KOPT-K1 (cell line): ENCODE results near the gene KDM8.

Experiments
- H3K27ac ChIP-seq: fragments of 200-600 bp; sonication (generic); 2 replicates; pipeline ENCODE4 v1.5.1; 2016; ENCODE audit warnings: antibody characterized with exemption, mild to moderate bottlenecking, low read depth, low read length; ENCODE audit not compliant: poor library complexity, severe bottlenecking
- H3K36me3 ChIP-seq: fragments of 200-600 bp; sonication (generic); 2 replicates; pipeline ENCODE4 v1.5.1; 2017; ENCODE audit warnings: antibody characterized with exemption, mild to moderate bottlenecking, low read length, moderate library complexity; ENCODE audit not compliant: insufficient read depth
- H3K9me3 ChIP-seq: fragments of 200-600 bp; sonication (generic); 2 replicates; pipeline ENCODE4 v1.5.1; 2017; ENCODE audit warnings: antibody characterized with exemption, low read length, mild to moderate bottlenecking; ENCODE audit not compliant: insufficient read depth, poor library complexity, severe bottlenecking

Gene KDM8

GRCh38 chr16:27237219-27238015 lies 34.1 kb downstream of the KDM8 start:
- Histone ChIP-seq H3K27ac (peak overlapping the region; percentile 98), H3K36me3 (peaks cover 10% of the 10 kb centered on the region; the same call in 1 of the 2 replicates), H3K9me3 (no peaks in the 10 kb centered on the region)

GRCh38 chr16:27238016-27238587 lies 34.8 kb downstream of the KDM8 start:
- H3K27ac ChIP-seq: peak overlapping the region; percentile 98

GRCh38 chr16:27238591-27238990 lies 35.3 kb downstream of the KDM8 start:
- Histone ChIP-seq H3K27ac (peak overlapping the region; percentile 98), H3K36me3 (0 out of 2 replicates have a peak, but pooled peaks cover 4% of the 10 kb centered on the region), H3K9me3 (no peaks in the 10 kb centered on the region)

More at GRCh38 chr16:27238016-27238587, 34.8 kb downstream of the KDM8 start:
- Histone ChIP-seq H3K9me3 (no peaks in the 10 kb centered on the region), H3K36me3 (0 out of 2 replicates have a peak, but pooled peaks cover 7% of the 10 kb centered on the region)

DNA sequence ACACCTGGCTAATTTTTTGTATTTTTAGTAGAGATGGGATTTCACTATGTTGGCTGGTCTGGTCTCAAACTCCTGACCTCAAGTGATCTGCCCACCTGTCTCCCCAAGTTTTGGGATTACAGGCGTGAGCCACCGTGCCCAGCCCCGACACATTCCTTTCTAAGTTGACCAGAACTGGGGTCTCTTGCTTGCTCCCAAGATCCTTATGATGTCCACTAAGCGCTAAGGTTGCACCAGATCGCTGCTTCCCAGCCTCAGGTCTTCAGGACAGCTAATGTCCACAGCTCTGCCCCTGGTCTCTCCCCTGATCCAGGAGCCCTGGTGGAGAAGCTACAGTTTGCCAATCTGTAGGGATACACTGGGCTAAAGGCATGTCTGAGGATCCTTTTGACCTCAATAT lies 35.7 kb downstream of the KDM8 start:
- Histone ChIP-seq H3K36me3 (no peaks in the 10 kb centered on the region), H3K27ac (peak overlapping the region; percentile 98), H3K9me3 (no peaks in the 10 kb centered on the region)

DNA sequence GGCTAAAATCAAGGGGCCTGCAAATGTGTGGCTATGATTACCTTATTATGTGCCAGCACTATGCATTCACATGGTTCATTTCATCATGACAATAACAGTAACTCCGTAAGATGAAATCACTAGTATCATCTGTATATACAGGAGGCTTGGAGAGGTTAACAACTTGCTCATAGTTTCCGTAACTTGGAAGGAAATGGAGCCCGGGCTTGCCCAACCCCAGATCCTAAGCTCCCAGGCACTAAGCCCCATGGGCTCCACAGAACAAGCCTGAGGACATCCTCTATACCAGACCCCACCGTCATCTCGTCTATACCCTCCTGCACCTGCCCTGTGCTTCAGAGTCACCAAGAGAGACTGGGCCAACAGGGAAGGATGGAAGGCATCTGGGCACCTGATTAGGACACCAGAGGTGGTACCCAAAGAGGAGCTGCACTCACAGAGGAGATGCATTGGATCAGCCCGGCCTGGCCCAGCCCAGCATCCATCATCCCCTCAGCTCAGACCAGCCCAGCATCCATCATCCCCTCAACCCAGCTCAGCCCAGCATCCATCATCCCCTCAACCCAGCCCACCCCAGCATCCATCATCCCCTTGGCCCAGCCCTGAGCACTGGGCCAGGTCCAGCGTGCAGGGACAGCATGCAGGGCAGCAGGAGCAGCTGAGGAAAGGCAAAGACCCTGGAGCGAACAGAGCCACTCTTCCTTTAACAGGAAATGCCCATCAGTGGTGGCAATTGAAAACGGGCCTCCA lies 36.8 kb downstream of the KDM8 start:
- H3K9me3 ChIP-seq: no peaks in the 10 kb centered on the region
- peak overlapping the region; percentile 98 for H3K27ac ChIP-seq
- no peaks in the 10 kb centered on the region for H3K36me3 ChIP-seq

- H3K27ac ChIP-seq: no peak overlapping the region
- no peaks in the 10 kb centered on the region for H3K9me3 ChIP-seq
- H3K36me3 ChIP-seq: no peaks in the 10 kb centered on the region
These were observed 37.7 kb downstream of the KDM8 start for GRCh38 chr16:27240948-27241531.

GRCh38 chr16:27241658-27242057 lies 38.3 kb downstream of the KDM8 start:
- Histone ChIP-seq H3K9me3 (no peaks in the 10 kb centered on the region), H3K27ac (no peak overlapping the region), H3K36me3 (no peaks in the 10 kb centered on the region; the same call in 1 of the 2 replicates)

DNA sequence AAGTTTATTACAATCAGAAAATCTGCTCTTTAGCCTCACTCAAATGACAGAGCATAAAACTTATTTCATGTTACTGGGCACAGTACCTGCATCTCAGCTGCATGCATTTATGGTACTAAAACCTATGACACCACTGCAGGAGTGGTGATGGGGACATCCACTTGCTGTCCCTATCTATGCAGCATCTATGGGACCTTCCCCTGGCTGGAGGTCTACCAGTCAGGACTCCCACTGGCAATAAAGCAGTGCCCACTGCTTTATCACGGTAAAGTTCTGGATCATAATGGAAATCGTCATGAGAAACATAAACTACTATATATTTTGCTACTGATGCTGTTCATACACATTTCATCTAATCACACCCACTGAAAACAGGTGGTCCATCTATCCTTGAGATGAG lies 39.1 kb downstream of the KDM8 start:
- Histone ChIP-seq H3K9me3 (no peaks in the 10 kb centered on the region), H3K36me3 (no peaks in the 10 kb centered on the region; the same call in 1 of the 2 replicates), H3K27ac (peak overlapping the region; percentile 29)

- no peaks in the 10 kb centered on the region; the same call in 1 of the 2 replicates for H3K36me3 ChIP-seq
- H3K27ac ChIP-seq: peak overlapping the region; percentile 29
- no peaks in the 10 kb centered on the region for H3K9me3 ChIP-seq
These were observed 39.7 kb downstream of the KDM8 start for GRCh38 chr16:27242868-27243590.

GRCh38 chr16:27243725-27244362 lies 40.5 kb downstream of the KDM8 start:
- Histone ChIP-seq H3K9me3 (no peaks in the 10 kb centered on the region), H3K36me3 (no peaks in the 10 kb centered on the region; the same call in 1 of the 2 replicates), H3K27ac (no peak overlapping the region)

DNA sequence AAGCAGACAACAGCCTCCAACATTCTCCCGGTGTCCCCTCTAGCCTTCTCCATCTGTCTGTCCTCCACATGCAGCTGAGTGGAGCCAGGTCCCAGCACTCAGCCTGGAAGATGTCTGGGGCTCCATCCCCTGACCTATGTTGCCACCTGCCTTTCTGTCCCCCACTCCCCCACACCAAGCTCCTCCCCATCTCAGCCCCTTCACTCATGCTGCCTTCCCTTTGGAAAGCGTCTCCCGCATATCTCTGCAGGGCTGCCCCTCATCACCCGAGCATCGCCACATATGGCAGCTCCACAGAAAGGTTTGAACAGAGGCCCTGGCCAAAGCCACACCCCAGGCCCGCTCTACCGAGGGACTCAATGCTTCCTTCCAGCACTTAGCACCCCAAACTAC lies 41.0 kb downstream of the KDM8 start:
- Histone ChIP-seq H3K27ac (no peak overlapping the region), H3K36me3 (no peaks in the 10 kb centered on the region; the same call in 1 of the 2 replicates), H3K9me3 (no peaks in the 10 kb centered on the region)

DNA sequence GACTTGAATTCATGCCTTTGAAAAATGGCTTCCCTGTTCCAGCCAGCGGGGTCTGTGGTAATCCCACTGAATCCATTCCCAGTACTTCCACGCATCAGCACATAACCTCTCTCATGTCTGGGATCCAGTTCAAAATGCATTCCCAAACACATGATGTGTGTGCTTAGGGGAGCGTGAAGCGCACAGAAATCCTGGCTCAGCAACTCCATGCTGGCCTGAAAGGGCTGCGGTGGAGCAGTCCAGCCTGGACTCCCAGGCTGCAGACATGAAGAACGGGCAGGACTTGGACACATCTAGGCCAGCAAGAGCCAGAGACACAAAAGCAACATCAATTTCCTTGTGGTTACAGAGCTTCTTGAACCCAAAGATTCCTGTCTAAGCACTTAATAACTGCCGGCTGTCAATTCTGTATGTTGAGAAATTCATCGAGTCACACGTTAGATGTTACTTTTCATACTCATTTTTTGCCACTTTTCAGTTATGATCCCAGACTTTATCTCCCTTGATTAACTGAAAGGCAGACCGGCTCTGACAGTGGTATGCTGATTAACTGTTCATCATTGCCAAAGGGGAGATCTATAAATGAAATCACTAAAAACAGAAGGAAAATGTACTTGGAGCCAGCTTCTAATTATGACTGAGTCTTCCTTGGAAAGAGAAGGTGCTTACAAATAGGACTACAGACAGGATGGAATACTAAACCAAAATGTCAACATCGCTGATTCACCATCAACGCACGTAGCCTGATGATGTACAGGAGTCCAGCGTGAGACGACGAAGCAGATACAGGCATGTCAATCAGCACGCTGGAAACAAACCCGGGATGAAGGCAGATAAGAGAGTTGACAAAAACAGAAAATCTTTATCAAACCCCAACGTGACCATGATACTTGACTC lies 42.2 kb downstream of the KDM8 start:
- H3K27ac ChIP-seq: no peak overlapping the region
- no peaks in the 10 kb centered on the region; the same call in 1 of the 2 replicates for H3K36me3 ChIP-seq

GRCh38 chr16:27246439-27246838 lies 43.1 kb downstream of the KDM8 start:
- no peaks in the 10 kb centered on the region for H3K9me3 ChIP-seq
- no peak overlapping the region for H3K27ac ChIP-seq
- H3K36me3 ChIP-seq: no peaks in the 10 kb centered on the region; the same call in 1 of the 2 replicates

More for the DNA sequence above, 42.2 kb downstream of the KDM8 start:
- no peaks in the 10 kb centered on the region for H3K9me3 ChIP-seq
